GM18951 (cell line): ENCODE data around the gene JAZF1.

ENCODE experiments used
- POLR2A ChIP-seq: IDR thresholded peaks from 4 replicates; pipeline ENCODE4 v1.6.1; 2011; ENCODE audit warnings: mild to moderate bottlenecking; ENCODE audit not compliant: insufficient read length, insufficient read depth; ENCODE audit errors: extremely low read depth
- in situ Hi-C: fragments of 300-500 bp; cut with MboI; formaldehyde crosslinking; loops from one replicate; pipeline ENCODE4 v1.12.0; 2022; ENCODE audit warnings: low sequenced_read_pairs, mixed read lengths, inconsistent platforms; ENCODE audit not compliant: unreplicated experiment

The JAZF1 gene

GRCh38 chr7:27799212-27799611 lies 381.4 kb downstream of the JAZF1 start:
- no peak for TF ChIP-seq POLR2A
- in situ Hi-C loops: no loop called here

GRCh38 chr7:27795977-27796376 lies 384.6 kb downstream of the JAZF1 start:
- no peak for TF ChIP-seq POLR2A
- in situ Hi-C loops: no loop called here

GRCh38 chr7:27793780-27794179 lies 386.8 kb downstream of the JAZF1 start:
- TF ChIP-seq POLR2A: no peak
- in situ Hi-C loops: no loop called here

GRCh38 chr7:27788437-27788836 lies 392.2 kb downstream of the JAZF1 start:
- TF ChIP-seq POLR2A: no peak
- in situ Hi-C loops: no loop called here

- in situ Hi-C loops: no loop called here
Observed at GRCh38 chr7:27784399-27785053, 396.1 kb downstream of the JAZF1 start.

GRCh38 chr7:27782849-27783248 lies 397.7 kb downstream of the JAZF1 start:
- TF ChIP-seq POLR2A: no peak
- in situ Hi-C loops: no loop called here

More at GRCh38 chr7:27784399-27785053, 396.1 kb downstream of the JAZF1 start:
- no peak for TF ChIP-seq POLR2A

GRCh38 chr7:27781188-27781587 lies 399.4 kb downstream of the JAZF1 start:
- TF ChIP-seq POLR2A: no peak
- in situ Hi-C loops: no loop called here
